Bone marrow (tissue), 2 donors: ENCODE results near the gene MAP4K1.
"Not testable (repeated sequence)": the region's sequence is repeated elsewhere in the genome, so short reads cannot be mapped to it uniquely, and the experiment has no call there.

Experiments
- DNase-seq, 2 donors: peaks; one replicate each; lab custom pipeline; 2025; lab: John Stamatoyannopoulos, UW

MAP4K1 gene

GRCh38 chr19:38569368-38569983 is 48.3 kb downstream of the MAP4K1 start:
- DNase-seq = no peak

GRCh38 chr19:38565691-38566105 is 52.1 kb downstream of the MAP4K1 start:
- DNase-seq = no peak

GRCh38 chr19:38564981-38565690 is 52.6 kb downstream of the MAP4K1 start:
- DNase-seq = no peak

GRCh38 chr19:38563475-38563874 is 54.3 kb downstream of the MAP4K1 start:
- DNase-seq = no peak

GRCh38 chr19:38562096-38562495 is 55.7 kb downstream of the MAP4K1 start:
- DNase-seq = no peak

- no peak for DNase-seq
Measured at GRCh38 chr19:38561658-38562057, 56.1 kb downstream of the MAP4K1 start.

- DNase-seq = no peak
Measured at GRCh38 chr19:38561053-38561606, 56.6 kb downstream of the MAP4K1 start.

- DNase-seq = no peak
Measured at GRCh38 chr19:38559428-38560401, 58.0 kb downstream of the MAP4K1 start.

- not testable (repeated sequence) for DNase-seq
Measured at GRCh38 chr19:38558933-38559332, 58.8 kb downstream of the MAP4K1 start.

- DNase-seq = no peak
Measured at GRCh38 chr19:38557205-38557799, 60.5 kb downstream of the MAP4K1 start.

- DNase-seq = no peak
Measured at GRCh38 chr19:38556521-38557174, 61.1 kb downstream of the MAP4K1 start.

GRCh38 chr19:38555200-38555599 is 62.6 kb downstream of the MAP4K1 start:
- DNase-seq = no peak

- DNase-seq = no peak
Measured at GRCh38 chr19:38554676-38555141, 63.0 kb downstream of the MAP4K1 start.

GRCh38 chr19:38553239-38553638 is 64.5 kb downstream of the MAP4K1 start:
- DNase-seq = not testable (repeated sequence)

GRCh38 chr19:38551450-38551813 is 66.3 kb downstream of the MAP4K1 start:
- DNase-seq = no peak

GRCh38 chr19:38550376-38550775 is 67.4 kb downstream of the MAP4K1 start:
- DNase-seq = no peak

GRCh38 chr19:38549942-38550341 is 67.8 kb downstream of the MAP4K1 start:
- no peak for DNase-seq

- no peak for DNase-seq
Measured at GRCh38 chr19:38549061-38549460, 68.7 kb downstream of the MAP4K1 start.

- DNase-seq = no peak
Measured at GRCh38 chr19:38547421-38547820, 70.3 kb downstream of the MAP4K1 start.

- DNase-seq = no peak
Measured at GRCh38 chr19:38545596-38545995, 72.2 kb downstream of the MAP4K1 start.
